ENCODE results near the gene ATE1. TPM values are rescaled to one million over a fixed set of nuclear protein-coding genes. Genes with fewer than 3 reads are reported as not detected.
A peak's percentile ranks its signal among the peaks of the same experiment; 100 is the strongest.
"Not testable (repeated sequence)": the region's sequence is repeated elsewhere in the genome, so short reads cannot be mapped to it uniquely, and the experiment has no call there.

Gene ATE1
- total RNA-seq (2014; rRNA removed; shearing (Covaris generic)) = 24.4 and 27.8 TPM in 2 replicates

DNA sequence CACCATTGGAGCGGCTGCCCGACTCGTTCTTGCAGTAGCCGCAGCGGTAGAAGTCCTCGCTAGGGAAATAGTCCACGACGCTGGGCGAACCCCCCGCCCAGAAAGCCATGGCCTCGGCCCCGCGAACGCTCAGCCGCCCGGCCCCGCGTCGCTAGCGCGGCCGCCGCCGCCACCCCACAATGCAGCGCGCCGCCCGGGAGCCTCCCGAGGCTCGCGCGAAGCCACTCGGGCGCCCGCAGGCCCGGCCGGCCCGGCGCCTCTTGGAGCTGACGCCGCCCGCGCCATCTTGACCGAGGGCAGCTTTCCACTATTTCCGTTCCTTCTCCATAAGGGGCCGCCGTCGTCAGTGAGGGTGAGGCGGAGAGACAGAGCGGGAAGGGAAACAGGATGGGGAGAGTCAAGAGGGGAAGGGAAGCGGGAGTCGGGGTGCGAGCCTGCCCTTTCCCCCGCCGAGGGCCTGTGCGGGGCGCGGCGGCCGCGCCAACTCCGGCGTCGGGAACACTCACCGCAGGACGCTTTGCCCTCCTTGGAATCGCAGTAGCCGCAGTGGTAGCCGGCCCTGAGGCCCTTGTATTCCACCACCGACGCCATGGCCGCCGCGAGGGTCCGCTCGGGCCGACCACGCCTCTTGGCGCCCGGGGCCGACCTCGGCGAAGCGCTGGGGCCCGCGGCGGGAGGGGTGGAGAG lies at the start of gene ATE1:
ATE1 (minus strand) TSS at position 191 of the 687 bp plus-strand sequence; CDS start at position 109, 82 bp downstream.
- H3K4me1 ChIP-seq = peaks cover 8% of the 10 kb centered on the region
- no peaks in the 10 kb centered on the region for H3K27me3 ChIP-seq
- peak; percentile 97 to 98 for DNase-seq
- peak within 1 kb of the TSS; percentile 95 for H3K27ac ChIP-seq
- no peaks in the 10 kb centered on the region for H3K9me3 ChIP-seq (replicated peaks)
- H3K36me3 ChIP-seq = peaks cover 4% of the 10 kb centered on the region; the same call in 1 of the 2 replicates
- peak within 1 kb of the TSS; percentile 96 for H3K4me3 ChIP-seq

DNA sequence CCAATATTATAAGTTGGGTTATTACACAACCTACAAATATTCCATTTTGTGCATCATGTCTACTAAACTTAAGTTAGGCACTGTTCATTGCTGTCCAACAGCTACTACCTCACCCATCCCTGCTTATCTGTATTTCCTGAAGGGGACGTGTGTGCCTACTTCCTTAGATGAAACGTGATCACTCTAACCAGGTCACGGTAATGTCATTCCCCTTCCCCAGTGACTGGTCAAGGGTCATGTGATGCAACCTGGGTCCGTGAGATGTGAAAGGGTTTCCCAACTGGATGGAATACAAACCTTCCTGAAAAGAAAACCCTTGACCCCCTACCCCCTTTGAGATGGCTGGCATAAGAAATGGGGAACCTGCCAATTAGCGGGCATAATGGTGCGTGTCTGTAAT lies 48.8 kb upstream of the ATE1 start:
- Histone ChIP-seq H3K36me3 (peaks cover 11% of the 10 kb centered on the region; the same call in 1 of the 2 replicates), H3K27ac (no peak overlapping the region), H3K4me1 (peaks cover 8% of the 10 kb centered on the region; the same call in 1 of the 2 replicates), H3K4me3 (no peak overlapping the region), H3K9me3 (replicated peaks) (peaks cover 10% of the 10 kb centered on the region), H3K27me3 (no peaks in the 10 kb centered on the region)
- DNase-seq = no peak

DNA sequence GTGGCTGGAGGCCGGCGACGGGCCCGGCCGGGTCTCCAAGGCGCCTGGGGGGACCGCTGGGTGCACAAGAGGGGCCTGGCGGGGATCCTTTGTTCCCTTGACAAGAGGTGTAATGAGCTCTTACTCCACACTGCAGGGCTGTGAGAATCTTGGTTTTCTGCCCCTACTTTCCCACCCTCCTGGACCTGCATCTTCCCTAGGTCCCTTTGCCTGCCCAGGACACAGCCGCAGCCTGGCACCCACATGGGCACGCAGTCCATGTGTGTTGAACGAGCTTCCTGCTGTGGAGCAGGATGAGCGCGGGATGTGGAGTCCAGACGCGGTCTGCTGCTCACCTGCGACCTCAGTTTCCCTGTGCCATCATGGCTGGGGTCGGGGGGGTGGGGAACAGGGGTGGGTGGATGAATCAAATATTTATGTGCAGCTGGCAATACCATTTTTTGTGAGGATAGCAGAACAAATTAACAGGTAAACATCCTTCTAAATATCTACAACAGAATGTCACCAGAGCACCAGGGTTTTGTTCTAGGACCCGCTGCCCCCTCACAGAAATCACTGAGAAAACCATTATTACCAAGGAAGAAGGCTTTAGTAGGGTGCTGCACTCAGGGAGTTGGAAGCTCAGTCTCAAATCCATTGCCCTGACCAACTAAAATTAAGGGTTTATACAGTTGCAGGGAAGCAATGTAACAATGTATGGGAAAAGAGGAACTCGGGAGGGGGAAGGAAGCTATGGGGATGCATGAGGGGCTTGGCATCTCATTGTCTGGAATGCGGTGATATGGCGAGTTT lies 47.7 kb upstream of the ATE1 start:
- no peak for DNase-seq
- Histone ChIP-seq H3K36me3 (peaks cover 17% of the 10 kb centered on the region; the same call in 1 of the 2 replicates), H3K4me3 (peak overlapping the region; percentile 97), H3K9me3 (replicated peaks) (peaks cover 10% of the 10 kb centered on the region), H3K27me3 (no peaks in the 10 kb centered on the region), H3K4me1 (peaks cover 8% of the 10 kb centered on the region; the same call in 1 of the 2 replicates), H3K27ac (peak overlapping the region; percentile 92)

DNA sequence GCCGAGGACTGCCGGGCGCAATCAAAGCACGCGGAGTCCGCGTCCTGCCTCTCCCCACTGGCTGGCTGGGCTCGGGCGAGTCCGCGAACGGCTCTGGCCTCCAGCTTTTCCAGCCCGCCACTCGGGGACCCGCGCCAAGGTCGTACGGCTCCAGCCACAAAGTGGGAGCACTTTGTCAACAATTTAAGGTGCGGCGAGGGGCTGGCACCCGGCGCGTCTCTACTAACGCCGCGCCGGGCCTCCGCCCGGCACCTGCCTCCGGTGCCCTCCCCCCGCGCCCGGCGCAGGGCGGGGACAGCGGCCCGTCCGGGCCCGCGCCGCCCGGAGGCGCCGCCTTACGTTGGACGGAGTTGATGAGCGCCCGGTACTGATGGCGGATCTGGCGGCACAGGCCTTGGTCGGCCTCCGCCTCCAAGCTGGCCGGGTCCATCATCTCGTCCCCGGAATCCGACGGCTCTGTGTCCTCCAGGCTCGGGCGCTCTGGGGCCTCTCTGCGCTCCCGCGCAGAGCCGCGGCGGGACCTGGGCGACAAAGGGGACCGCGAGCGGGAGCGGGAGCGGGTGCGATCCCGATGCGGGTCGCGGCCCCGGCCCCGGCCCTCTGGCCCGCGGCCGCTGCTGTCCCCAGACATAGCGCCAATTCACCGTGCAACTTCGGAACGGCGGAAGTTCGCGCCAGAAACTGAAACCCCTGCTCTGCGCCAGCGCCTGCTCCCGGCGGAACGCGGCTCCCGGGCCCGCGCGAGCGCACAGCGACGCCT lies 46.9 kb upstream of the ATE1 start, which contains the start of gene NSMCE4A:
NSMCE4A (minus strand) TSS at position 683 of the 760 bp plus-strand sequence; CDS start at position 631, 52 bp downstream.
- Histone ChIP-seq H3K9me3 (replicated peaks) (peaks cover 10% of the 10 kb centered on the region), H3K27ac (peak within 1 kb of the TSS; percentile 92), H3K27me3 (no peaks in the 10 kb centered on the region), H3K4me1 (peaks cover 8% of the 10 kb centered on the region; the same call in 1 of the 2 replicates), H3K4me3 (peak within 1 kb of the TSS; percentile 97), H3K36me3 (peaks cover 18% of the 10 kb centered on the region; the same call in 1 of the 2 replicates)
- peak; percentile 86 to 87 for DNase-seq

DNA sequence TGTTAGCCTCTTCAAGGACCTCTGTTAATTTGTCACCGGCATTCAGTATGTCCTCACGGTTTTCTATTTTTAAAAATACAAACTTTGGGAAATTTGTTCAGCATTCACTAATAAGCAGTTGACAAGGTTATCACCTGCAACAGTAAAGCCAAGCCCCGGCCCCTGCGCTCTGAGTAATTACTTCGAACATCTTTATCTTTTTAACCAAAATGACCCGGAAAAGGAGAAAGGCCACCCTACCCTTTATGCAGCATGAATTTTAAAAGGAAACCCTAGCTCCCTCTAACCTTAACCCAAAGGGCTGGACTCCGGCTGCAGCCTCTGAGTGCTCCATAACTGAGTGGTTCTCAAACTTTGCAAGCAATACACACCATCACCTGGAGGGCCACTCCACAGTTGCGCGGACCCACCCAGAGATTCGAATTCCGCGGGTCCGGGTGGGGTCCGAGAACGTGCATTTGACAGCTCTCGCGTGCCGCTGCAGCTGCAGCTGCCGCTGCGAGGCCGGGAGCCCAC lies 46.2 kb upstream of the ATE1 start:
- Histone ChIP-seq H3K4me3 (peak overlapping the region; percentile 97), H3K4me1 (peaks cover 8% of the 10 kb centered on the region; the same call in 1 of the 2 replicates), H3K36me3 (peaks cover 18% of the 10 kb centered on the region; the same call in 1 of the 2 replicates), H3K9me3 (replicated peaks) (peaks cover 10% of the 10 kb centered on the region), H3K27ac (peak overlapping the region; percentile 92; the same call in 1 of the 2 replicates), H3K27me3 (no peaks in the 10 kb centered on the region)
- no peak for DNase-seq

DNA sequence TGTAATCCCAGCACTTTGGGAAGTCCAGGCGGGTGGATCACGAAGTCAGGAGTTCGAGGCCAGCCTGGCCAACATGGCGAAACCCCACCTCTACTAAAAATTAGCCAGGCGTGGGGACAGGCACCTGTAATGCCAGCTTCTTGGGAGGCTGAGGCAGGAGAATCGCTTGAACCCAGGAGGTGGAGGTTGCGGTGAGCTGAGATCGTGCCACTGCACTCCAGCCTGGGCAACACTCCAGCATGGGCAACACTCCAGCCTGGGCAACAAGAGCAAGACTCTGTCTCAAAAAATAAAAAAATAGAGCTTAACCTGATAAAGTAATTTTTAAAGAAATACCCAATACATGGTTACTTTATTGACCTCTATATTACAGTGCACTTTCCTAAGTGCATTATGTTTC lies 41.3 kb upstream of the ATE1 start:
- not testable (repeated sequence) for H3K4me1 ChIP-seq; DNase-seq; H3K4me3 ChIP-seq; H3K27me3 ChIP-seq; H3K27ac ChIP-seq; H3K9me3 ChIP-seq (replicated peaks)
- H3K36me3 ChIP-seq = peaks cover 58% of the 10 kb centered on the region

DNA sequence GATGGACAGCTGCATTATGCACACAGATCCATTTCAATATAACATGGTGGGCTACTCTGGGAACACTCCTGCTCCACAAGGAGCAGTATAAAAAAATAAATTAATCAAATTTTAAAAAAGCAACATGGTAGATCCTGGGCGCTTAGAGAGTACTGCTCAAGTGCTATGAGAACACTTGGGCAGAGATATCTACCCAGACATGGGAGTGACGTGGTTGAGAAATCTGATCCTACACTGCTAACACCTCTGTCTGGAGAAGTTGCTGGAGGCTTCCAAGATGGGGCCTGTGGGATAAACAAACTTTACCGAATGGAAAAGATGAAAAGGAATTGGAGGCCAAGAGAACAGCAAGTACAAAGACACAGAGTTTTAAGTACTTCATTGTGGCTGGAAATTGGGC lies 38.2 kb upstream of the ATE1 start:
- Histone ChIP-seq H3K4me1 (no peaks in the 10 kb centered on the region), H3K27me3 (no peaks in the 10 kb centered on the region), H3K27ac (no peak overlapping the region), H3K9me3 (replicated peaks) (no peaks in the 10 kb centered on the region), H3K36me3 (peaks cover 51% of the 10 kb centered on the region), H3K4me3 (no peak overlapping the region)
- no peak for DNase-seq

DNA sequence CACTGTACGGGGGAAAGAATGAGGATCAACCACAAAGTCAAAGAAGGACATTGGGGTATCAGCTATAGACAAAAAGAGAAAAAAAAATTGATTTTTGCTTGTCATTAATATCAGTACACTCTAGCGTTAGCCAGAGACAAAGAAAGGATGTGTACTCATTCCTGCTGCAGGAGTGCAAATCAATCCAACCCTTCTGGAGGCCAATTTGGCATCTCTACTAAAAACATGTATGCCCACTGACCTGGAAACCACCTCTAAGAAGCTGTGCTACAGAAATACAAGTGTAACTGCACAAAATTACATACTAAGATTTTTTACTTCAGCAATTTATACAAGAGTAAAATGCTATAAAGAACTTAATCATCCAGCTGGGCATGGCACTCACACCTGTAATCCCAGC lies 33.6 kb upstream of the ATE1 start:
- Histone ChIP-seq H3K27ac (no peak overlapping the region), H3K36me3 (peaks cover 35% of the 10 kb centered on the region), H3K4me3 (no peak overlapping the region), H3K4me1 (no peaks in the 10 kb centered on the region), H3K27me3 (no peaks in the 10 kb centered on the region), H3K9me3 (replicated peaks) (no peaks in the 10 kb centered on the region)
- no peak for DNase-seq

DNA sequence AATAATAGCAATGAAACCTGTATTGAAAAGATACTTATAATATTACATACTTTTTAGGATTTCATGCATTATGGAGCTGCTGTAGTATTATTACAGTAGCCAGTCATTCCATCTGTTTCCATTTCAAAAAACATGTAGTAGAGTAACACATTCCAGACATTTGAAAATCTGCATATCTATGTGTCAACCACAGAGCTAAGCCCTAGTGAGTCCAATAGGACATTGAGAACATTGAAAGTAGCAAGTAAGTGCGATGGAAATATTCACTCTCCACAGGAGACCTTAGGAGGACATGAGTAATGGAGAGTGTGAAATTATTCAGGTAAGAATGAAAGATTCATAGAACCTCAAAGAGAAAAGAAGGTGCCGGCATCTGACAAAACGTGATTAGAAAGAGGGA lies 31.8 kb upstream of the ATE1 start:
- H3K36me3 ChIP-seq = peaks cover 18% of the 10 kb centered on the region
- H3K4me3 ChIP-seq = no peak overlapping the region
- H3K27me3 ChIP-seq = no peaks in the 10 kb centered on the region
- no peaks in the 10 kb centered on the region for H3K9me3 ChIP-seq (replicated peaks)
- no peak overlapping the region for H3K27ac ChIP-seq
- H3K4me1 ChIP-seq = no peaks in the 10 kb centered on the region
- no peak for DNase-seq

DNA sequence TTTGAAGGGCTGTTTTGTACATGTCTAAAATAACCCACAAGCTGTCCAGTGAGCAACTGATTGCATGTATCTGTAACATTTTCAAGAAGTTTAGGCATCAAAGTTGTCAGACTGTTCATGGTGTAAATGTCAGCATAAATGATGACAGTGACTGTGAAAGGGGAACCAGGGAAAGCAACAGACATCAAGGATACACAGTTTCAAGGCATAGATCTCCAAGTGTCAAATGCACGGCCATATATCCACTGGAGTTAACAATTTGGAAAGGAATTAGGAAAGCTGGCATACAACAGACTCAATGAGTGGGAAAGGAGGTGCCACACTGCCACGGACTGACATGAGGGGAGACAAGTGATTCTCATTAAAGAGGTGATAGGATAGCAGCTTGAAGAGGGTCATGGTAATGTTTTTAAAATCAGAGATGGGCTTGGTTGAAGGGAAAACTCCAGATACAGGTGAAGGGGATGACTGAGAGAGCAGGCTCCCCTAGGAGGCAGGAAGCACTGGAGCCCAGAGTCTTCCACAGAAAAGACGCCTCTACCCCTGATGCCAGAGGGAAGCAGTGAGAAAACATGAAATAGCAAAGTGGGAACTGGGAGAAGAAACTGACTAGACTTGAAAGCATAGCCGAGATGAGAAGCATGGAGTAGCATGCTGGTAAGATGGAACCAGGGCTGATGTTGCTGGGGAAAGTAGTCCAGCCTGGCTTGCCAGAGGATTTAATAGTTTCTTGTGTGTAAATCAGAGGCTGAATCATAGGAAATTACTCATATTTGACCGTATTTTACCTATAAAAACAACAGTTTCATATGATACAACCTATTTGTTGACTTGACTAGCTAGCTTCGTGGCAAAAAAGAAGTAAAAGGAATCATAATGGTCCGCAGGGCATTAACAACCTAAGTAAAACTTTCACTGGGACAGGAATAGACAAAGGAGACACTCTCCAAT lies 28.6 kb upstream of the ATE1 start:
- no peak overlapping the region for H3K27ac ChIP-seq
- H3K4me1 ChIP-seq = no peaks in the 10 kb centered on the region
- no peaks in the 10 kb centered on the region for H3K9me3 ChIP-seq (replicated peaks)
- no peak for DNase-seq
- H3K4me3 ChIP-seq = no peak overlapping the region
- H3K36me3 ChIP-seq = peaks cover 12% of the 10 kb centered on the region
- H3K27me3 ChIP-seq = no peaks in the 10 kb centered on the region

DNA sequence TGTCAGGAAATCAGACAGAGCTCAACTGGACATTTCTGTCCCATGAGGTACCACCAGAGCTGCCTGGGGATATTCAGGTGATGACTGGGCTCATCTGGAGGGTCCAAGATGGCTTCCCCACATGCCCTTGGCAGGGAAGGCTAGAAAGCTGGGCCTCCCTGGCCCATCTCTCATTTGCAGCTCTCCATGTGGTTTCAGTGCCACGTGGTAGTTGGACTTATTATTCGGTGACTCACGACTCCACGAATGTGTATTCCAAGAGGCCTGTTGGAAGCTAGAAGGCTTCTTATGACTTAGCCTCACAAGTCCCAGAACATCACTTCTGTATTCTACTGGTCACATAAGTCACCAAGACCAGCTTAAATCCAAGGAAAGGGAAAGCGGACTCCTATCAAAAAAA lies 24.4 kb upstream of the ATE1 start:
- no peaks in the 10 kb centered on the region for H3K27me3 ChIP-seq
- H3K4me3 ChIP-seq = no peak overlapping the region
- no peak overlapping the region for H3K27ac ChIP-seq
- no peaks in the 10 kb centered on the region for H3K9me3 ChIP-seq (replicated peaks)
- H3K4me1 ChIP-seq = no peaks in the 10 kb centered on the region
- DNase-seq = no peak
- H3K36me3 ChIP-seq = no peaks in the 10 kb centered on the region; the same call in 1 of the 2 replicates

DNA sequence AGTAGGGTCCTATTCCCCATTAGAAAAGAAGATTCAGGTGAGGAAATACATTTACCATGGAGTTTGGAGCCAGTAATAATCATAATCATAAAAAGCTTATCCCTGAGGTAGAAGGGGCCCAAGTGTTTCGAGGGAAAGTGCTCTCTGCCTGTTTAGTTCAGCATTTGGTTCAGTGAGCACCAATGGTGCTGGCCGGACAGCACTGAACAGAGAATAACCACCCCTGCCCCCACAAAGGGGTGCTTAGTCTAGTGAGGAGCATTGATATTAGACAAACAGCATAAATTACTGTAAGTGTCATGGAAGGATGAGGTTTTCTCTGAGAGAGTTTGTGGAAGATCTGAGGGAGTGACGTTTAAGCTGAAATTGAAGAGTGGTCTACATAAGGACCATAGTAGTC lies 21.6 kb upstream of the ATE1 start:
- DNase-seq = no peak
- H3K36me3 ChIP-seq = no peaks in the 10 kb centered on the region
- no peaks in the 10 kb centered on the region for H3K27me3 ChIP-seq
- H3K27ac ChIP-seq = no peak overlapping the region
- H3K9me3 ChIP-seq (replicated peaks) = no peaks in the 10 kb centered on the region
- no peak overlapping the region for H3K4me3 ChIP-seq
- H3K4me1 ChIP-seq = no peaks in the 10 kb centered on the region

DNA sequence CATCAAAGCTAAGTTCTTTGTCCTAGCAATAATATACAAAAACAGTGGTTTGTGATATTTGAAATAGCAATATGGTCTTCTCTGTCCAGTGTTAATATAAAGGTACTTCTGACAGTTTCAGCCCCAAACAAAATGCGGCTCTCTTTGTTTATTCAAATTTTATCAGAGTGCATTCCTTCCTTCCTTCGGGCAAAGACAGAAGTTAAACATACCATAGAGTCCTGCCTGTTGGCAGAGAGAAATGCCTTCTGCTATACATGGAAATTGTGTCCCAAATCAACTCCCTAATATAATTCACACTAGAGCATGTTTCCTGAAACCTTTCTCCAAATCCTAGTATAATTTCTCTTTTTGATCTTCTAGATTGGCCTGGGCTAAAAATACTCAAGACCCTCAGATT lies 21.2 kb upstream of the ATE1 start:
- H3K27me3 ChIP-seq = no peaks in the 10 kb centered on the region
- no peaks in the 10 kb centered on the region for H3K36me3 ChIP-seq
- DNase-seq = no peak
- H3K9me3 ChIP-seq (replicated peaks) = no peaks in the 10 kb centered on the region
- H3K4me1 ChIP-seq = no peaks in the 10 kb centered on the region
- H3K27ac ChIP-seq = no peak overlapping the region
- no peak overlapping the region for H3K4me3 ChIP-seq

All from SJCRH30 (cell line).